Measurements from ENCODE around the gene TP73. TPM values are rescaled to one million over a fixed set of nuclear protein-coding genes. Genes with fewer than 3 reads are reported as not detected.

TP73 gene
- total RNA-seq, 1 experiment from 2014 or later, result 0.54 TPM

DNA sequence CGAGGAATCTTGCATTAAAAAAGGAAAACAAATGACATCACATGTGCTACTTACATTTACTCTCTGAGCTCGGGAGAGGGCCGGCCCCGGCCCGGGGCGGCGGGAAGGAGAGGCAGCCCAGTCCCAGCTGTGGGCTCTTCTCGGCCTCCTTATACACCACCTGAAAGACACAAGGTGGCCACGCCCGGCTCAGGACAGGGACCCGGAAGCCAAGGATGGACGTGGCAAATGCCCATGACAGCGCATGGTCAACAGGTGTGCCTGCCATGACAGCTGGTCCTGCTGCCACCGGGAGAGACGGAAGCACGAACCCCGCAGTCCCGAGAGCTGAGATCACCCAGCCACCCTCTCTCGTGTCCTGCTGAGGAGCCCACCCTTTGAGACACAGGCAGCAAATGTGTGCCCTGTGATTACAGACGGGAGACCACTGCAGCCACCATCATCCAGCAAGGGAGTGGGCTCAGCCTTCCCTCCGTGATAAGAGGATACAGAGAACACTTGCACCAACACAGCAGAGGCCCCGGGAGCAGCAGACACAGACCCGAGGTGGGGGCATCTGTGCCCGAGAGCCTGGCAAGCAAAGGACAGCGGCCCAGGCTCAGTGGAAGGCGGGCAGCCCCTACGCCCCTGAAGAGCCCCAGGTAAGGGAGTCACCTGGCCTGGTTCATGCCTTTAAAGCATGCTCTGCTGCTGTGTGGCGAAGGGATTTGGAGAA, 18.8 kb upstream of the TP73 start:
- H3K4me1 Mint-ChIP-seq (ENCODE audit: low read depth, unreplicated experiment), result no peaks in the 10 kb centered on the region
- BruUV-seq (replicated peaks), result no TSS peak
- no peaks in the 10 kb centered on the region for H3K27me3 Mint-ChIP-seq (ENCODE audit: unreplicated experiment)
- CTCF ChIA-PET, result no interaction called here
- intact Hi-C loops (cut with micrococcal nuclease; ENCODE audit: unreplicated experiment), result no loop called here
- TF ChIP-seq, protein P1, sequence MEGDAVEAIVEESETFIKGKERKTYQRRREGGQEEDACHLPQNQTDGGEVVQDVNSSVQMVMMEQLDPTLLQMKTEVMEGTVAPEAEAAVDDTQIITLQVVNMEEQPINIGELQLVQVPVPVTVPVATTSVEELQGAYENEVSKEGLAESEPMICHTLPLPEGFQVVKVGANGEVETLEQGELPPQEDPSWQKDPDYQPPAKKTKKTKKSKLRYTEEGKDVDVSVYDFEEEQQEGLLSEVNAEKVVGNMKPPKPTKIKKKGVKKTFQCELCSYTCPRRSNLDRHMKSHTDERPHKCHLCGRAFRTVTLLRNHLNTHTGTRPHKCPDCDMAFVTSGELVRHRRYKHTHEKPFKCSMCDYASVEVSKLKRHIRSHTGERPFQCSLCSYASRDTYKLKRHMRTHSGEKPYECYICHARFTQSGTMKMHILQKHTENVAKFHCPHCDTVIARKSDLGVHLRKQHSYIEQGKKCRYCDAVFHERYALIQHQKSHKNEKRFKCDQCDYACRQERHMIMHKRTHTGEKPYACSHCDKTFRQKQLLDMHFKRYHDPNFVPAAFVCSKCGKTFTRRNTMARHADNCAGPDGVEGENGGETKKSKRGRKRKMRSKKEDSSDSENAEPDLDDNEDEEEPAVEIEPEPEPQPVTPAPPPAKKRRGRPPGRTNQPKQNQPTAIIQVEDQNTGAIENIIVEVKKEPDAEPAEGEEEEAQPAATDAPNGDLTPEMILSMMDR (IDR thresholded peaks at IDR 0.05; ENCODE audit: unreplicated experiment), result no peak
- H3K36me3 Mint-ChIP-seq (ENCODE audit: insufficient read depth, unreplicated experiment), result peaks cover 16% of the 10 kb centered on the region
- no peak overlapping the region for H3K4me3 Mint-ChIP-seq (ENCODE audit: low read depth, unreplicated experiment)
- H3K27ac Mint-ChIP-seq (ENCODE audit: unreplicated experiment), result no peak overlapping the region
- DNase-seq, result no peak
- H3K9me3 Mint-ChIP-seq (ENCODE audit: low read depth, unreplicated experiment), result no peaks in the 10 kb centered on the region

DNA sequence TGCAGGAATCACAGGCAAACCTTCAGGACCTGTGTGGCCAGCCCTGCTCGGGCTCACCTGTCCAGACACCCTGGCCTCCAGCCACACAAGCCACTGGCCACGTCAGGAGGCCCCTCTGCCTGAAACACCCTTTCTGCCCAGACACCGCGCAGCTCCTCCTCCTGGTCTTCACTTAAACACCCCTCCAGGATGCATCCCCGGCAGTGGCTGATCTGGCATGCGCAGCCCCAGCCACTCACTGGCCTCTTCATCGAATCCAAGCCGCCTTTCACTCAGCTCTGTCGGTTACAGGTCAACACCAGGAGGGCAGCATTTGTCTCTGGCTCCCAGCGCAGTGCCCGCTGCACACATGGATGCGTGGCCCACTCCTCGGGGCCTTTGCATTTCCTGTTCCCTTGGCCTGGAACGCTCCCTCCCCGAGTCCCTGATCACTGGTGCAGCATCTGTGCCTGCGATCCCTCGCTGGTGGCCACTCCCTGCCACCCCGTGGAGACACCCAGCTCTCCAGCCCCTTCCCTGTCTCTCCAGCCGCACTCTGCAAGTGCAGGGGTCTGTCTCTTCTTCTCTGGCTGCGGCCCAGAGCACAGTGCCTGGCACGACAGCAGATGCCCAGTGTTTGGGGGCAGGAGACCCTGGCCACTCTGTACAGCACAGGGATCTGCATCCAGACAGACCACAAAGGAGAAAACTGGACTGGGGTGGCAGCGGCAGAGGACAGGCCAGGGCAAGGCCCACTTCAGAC, 18.1 kb upstream of the TP73 start:
- Mint-ChIP-seq H3K9me3 (ENCODE audit: low read depth, unreplicated experiment) (no peaks in the 10 kb centered on the region), H3K27ac (ENCODE audit: unreplicated experiment) (no peak overlapping the region), H3K27me3 (ENCODE audit: unreplicated experiment) (no peaks in the 10 kb centered on the region), H3K4me1 (ENCODE audit: low read depth, unreplicated experiment) (no peaks in the 10 kb centered on the region), H3K36me3 (ENCODE audit: insufficient read depth, unreplicated experiment) (peaks cover 15% of the 10 kb centered on the region), H3K4me3 (ENCODE audit: low read depth, unreplicated experiment) (no peak overlapping the region)
- BruUV-seq (replicated peaks), result no TSS peak
- intact Hi-C loops (cut with micrococcal nuclease; ENCODE audit: unreplicated experiment), result no loop called here
- TF ChIP-seq, protein P1 (IDR thresholded peaks at IDR 0.05; ENCODE audit: unreplicated experiment), result no peak
- DNase-seq, result no peak
- CTCF ChIA-PET, result no interaction called here

- Mint-ChIP-seq H3K27ac (ENCODE audit: unreplicated experiment) (no peak overlapping the region), H3K4me3 (ENCODE audit: low read depth, unreplicated experiment) (no peak overlapping the region), H3K4me1 (ENCODE audit: low read depth, unreplicated experiment) (no peaks in the 10 kb centered on the region), H3K9me3 (ENCODE audit: low read depth, unreplicated experiment) (no peaks in the 10 kb centered on the region), H3K27me3 (ENCODE audit: unreplicated experiment) (no peaks in the 10 kb centered on the region), H3K36me3 (ENCODE audit: insufficient read depth, unreplicated experiment) (peaks cover 7% of the 10 kb centered on the region)
- TF ChIP-seq, protein P1 (IDR thresholded peaks at IDR 0.05; ENCODE audit: unreplicated experiment), result no peak
- CTCF ChIA-PET, result no interaction called here
- no peak for DNase-seq
- intact Hi-C loops (cut with micrococcal nuclease; ENCODE audit: unreplicated experiment), result no loop called here
- no TSS peak for BruUV-seq (replicated peaks)
Observed at GRCh38 chr1:3636080-3636479, 16.2 kb upstream of the TP73 start.

DNA sequence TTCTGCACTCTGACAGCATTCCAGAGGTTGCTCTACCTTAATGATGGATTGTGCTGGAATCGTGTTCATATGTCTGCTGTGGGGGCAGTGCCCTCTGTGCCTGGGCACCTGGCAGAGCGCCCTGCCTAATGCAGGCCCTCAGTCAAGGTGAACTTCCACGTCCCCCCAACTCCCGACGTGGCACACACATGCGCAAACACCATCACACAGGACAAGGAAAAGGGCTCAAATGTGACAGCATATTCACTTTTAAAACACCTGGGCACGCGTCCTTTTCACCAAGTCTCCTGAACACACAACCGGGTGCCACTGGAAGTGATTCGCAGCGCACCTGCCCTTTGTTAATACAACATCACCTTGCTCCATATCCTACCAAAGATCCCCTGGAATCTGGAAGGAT, 15.8 kb upstream of the TP73 start:
- Mint-ChIP-seq H3K36me3 (ENCODE audit: insufficient read depth, unreplicated experiment) (peaks cover 7% of the 10 kb centered on the region), H3K4me1 (ENCODE audit: low read depth, unreplicated experiment) (no peaks in the 10 kb centered on the region), H3K27me3 (ENCODE audit: unreplicated experiment) (no peaks in the 10 kb centered on the region), H3K4me3 (ENCODE audit: low read depth, unreplicated experiment) (no peak overlapping the region), H3K27ac (ENCODE audit: unreplicated experiment) (no peak overlapping the region), H3K9me3 (ENCODE audit: low read depth, unreplicated experiment) (no peaks in the 10 kb centered on the region)
- no peak for DNase-seq
- CTCF ChIA-PET, result no interaction called here
- BruUV-seq (replicated peaks), result no TSS peak
- intact Hi-C loops (cut with micrococcal nuclease; ENCODE audit: unreplicated experiment), result no loop called here
- TF ChIP-seq, protein P1 (IDR thresholded peaks at IDR 0.05; ENCODE audit: unreplicated experiment), result no peak
